NT2/D1 (cell line): Measurements from ENCODE around the gene FOXQ1.

Experiments
- YY1 ChIP-seq: IDR thresholded peaks from 2 replicates; pipeline ENCODE4 v1.6.1; 2011; ENCODE audit not compliant: insufficient read length, insufficient read depth
- ZNF274 ChIP-seq: IDR thresholded peaks from 2 replicates; pipeline ENCODE4 v1.6.1; 2011; ENCODE audit warnings: mild to moderate bottlenecking, low read depth, low read length

GRCh38 chr6:1322156-1322555 lies 10.3 kb downstream of the FOXQ1 start:
- TF ChIP-seq ZNF274 (no peak), YY1 (no peak)
